ENCODE results near the gene ACOXL.

The ACOXL gene

GRCh38 chr2:110933420-110933819 is 201.0 kb downstream of the ACOXL start:
- no peak for TF ChIP-seq CTCF (IDR thresholded peaks at IDR 0.05; ENCODE audit: insufficient read depth, missing control alignments)
- FAIRE-seq (no peak), DNase-seq (ENCODE audit: insufficient read length, low spot score) (no peak)

GRCh38 chr2:110934948-110935347 is 202.6 kb downstream of the ACOXL start:
- no peak for TF ChIP-seq CTCF (IDR thresholded peaks at IDR 0.05; ENCODE audit: insufficient read depth, missing control alignments)
- FAIRE-seq (no peak), DNase-seq (ENCODE audit: insufficient read length, low spot score) (no peak)

GRCh38 chr2:110940376-110940910 is 208.1 kb downstream of the ACOXL start:
- no peak for TF ChIP-seq CTCF (IDR thresholded peaks at IDR 0.05; ENCODE audit: insufficient read depth, missing control alignments)
- DNase-seq (ENCODE audit: insufficient read length, low spot score) = no peak
- FAIRE-seq = no peak

GRCh38 chr2:110941226-110941625 is 208.9 kb downstream of the ACOXL start:
- no peak for DNase-seq (ENCODE audit: insufficient read length, low spot score)
- TF ChIP-seq CTCF (IDR thresholded peaks at IDR 0.05; ENCODE audit: insufficient read depth, missing control alignments) = no peak
- no peak for FAIRE-seq

GRCh38 chr2:110943070-110943634 is 210.8 kb downstream of the ACOXL start:
- no peak for FAIRE-seq
- no peak for TF ChIP-seq CTCF (IDR thresholded peaks at IDR 0.05; ENCODE audit: insufficient read depth, missing control alignments)
- DNase-seq (ENCODE audit: insufficient read length, low spot score) = no peak

- FAIRE-seq = no peak
- DNase-seq (ENCODE audit: insufficient read length, low spot score) = no peak
- TF ChIP-seq CTCF (IDR thresholded peaks at IDR 0.05; ENCODE audit: insufficient read depth, missing control alignments) = no peak
These were observed 214.5 kb downstream of the ACOXL start for GRCh38 chr2:110946902-110947301.

GRCh38 chr2:110948027-110948674 is 215.8 kb downstream of the ACOXL start:
- TF ChIP-seq CTCF (IDR thresholded peaks at IDR 0.05; ENCODE audit: insufficient read depth, missing control alignments) = no peak
- FAIRE-seq (no peak), DNase-seq (ENCODE audit: insufficient read length, low spot score) (no peak)
